Measurements from ENCODE around the gene ABCB9.

DNA sequence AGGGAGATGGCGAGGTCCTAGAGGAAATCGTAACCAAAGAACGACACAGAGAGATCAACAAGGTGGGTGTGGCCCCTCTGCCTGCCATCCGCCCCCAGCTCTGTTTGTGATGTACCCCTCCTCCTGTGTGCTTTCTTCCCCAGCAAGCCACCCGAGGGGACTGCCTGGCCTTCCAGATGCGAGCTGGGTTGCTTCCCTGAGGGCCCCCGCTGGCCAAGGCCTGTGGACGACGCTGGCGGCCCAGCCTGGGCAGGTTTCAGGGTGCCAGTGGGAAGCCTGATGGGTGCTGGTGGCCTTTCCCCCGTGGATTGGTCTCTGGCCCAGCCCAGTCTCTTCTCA is 16.2 kb upstream of the ABCB9 start:
- TF ChIP-seq, protein P1, sequence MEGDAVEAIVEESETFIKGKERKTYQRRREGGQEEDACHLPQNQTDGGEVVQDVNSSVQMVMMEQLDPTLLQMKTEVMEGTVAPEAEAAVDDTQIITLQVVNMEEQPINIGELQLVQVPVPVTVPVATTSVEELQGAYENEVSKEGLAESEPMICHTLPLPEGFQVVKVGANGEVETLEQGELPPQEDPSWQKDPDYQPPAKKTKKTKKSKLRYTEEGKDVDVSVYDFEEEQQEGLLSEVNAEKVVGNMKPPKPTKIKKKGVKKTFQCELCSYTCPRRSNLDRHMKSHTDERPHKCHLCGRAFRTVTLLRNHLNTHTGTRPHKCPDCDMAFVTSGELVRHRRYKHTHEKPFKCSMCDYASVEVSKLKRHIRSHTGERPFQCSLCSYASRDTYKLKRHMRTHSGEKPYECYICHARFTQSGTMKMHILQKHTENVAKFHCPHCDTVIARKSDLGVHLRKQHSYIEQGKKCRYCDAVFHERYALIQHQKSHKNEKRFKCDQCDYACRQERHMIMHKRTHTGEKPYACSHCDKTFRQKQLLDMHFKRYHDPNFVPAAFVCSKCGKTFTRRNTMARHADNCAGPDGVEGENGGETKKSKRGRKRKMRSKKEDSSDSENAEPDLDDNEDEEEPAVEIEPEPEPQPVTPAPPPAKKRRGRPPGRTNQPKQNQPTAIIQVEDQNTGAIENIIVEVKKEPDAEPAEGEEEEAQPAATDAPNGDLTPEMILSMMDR (IDR thresholded peaks at IDR 0.05) = no peak
- no peak for TF ChIP-seq EZH2 (IDR thresholded peaks at IDR 0.05; ENCODE audit: borderline replicate concordance, insufficient read depth, low read depth, low read length, poor library complexity, severe bottlenecking)

Measured in B cell (primary cell).